IMR-90 (cell line): ENCODE results near the gene JMJD7. TPM values are rescaled to one million over a fixed set of nuclear protein-coding genes. Genes with fewer than 3 reads are reported as not detected.

ENCODE experiments used
- ATAC-seq: fragments of 200-7000 bp; cut with Tn5 transposase; 2 replicates; pipeline ENCODE4 v1.9.1; 2020; ENCODE audit warnings: low read depth, mild to moderate bottlenecking, moderate library complexity
- BruUV-seq: library from RNA; stranded (reverse); fragments of 400-500 nt; replicated peaks from 2 replicates; lab custom pipeline; 2021; lab: Mats Ljungman, UMichigan
- CTCF ChIA-PET: fragments of 300-600 bp; formaldehyde crosslinking; extraction: SDS; loops from one replicate; lab custom pipeline; 2021; ENCODE audit warnings: antibody characterized with exemption; lab: Yijun Ruan, JAX
- POLR2A ChIA-PET: fragments of 300-600 bp; sonication (Branson Sonifier 250); formaldehyde crosslinking; loops from one replicate; lab custom pipeline; 2022; ENCODE audit warnings: antibody characterized with exemption; ENCODE audit not compliant: unreplicated experiment; lab: Charles Lee
- DNase-seq: peaks from one replicate; pipeline ENCODE4 v3.0.0; 2013
- H2AFZ ChIP-seq: replicated peaks from 2 replicates; pipeline ENCODE3; 2013; ENCODE audit warnings: low read length, mild to moderate bottlenecking; ENCODE audit not compliant: poor library complexity
- H2AK5ac ChIP-seq: 2 replicates; pipeline ENCODE4 v1.6.1; 2013; ENCODE audit warnings: low read depth, low read length, inconsistent platforms
- H2AK9ac ChIP-seq: replicated peaks from 2 replicates; pipeline ENCODE3; 2013; ENCODE audit warnings: mild to moderate bottlenecking, low read depth, low read length, moderate library complexity; ENCODE audit not compliant: poor library complexity
- H2BK120ac ChIP-seq: 2 replicates; pipeline ENCODE4 v1.6.1; 2013; ENCODE audit warnings: low read depth, low read length, inconsistent platforms
- H2BK15ac ChIP-seq: 3 replicates; pipeline ENCODE4 v1.6.1; 2013; ENCODE audit warnings: low read depth, low read length, inconsistent platforms
- H2BK20ac ChIP-seq: 2 replicates; pipeline ENCODE4 v1.6.1; 2013; ENCODE audit warnings: low read depth, mild to moderate bottlenecking, inconsistent platforms, low read length, moderate library complexity
- H2BK5ac ChIP-seq: 2 replicates; pipeline ENCODE4 v1.6.1; 2013; ENCODE audit warnings: mild to moderate bottlenecking, low read depth, low read length, inconsistent platforms; ENCODE audit not compliant: poor library complexity, severe bottlenecking
- H3K14ac ChIP-seq: replicated peaks from 2 replicates; pipeline ENCODE4 v1.6.1; 2013; ENCODE audit warnings: low read depth, low read length, inconsistent platforms
- H3K18ac ChIP-seq: 2 replicates; pipeline ENCODE4 v1.6.1; 2013; ENCODE audit warnings: low read depth, low read length, control low read depth
- H3K23ac ChIP-seq: 2 replicates; pipeline ENCODE4 v1.6.1; 2013; ENCODE audit warnings: low read depth, low read length, inconsistent platforms
- H3K27ac ChIP-seq: 2 replicates; pipeline ENCODE4 v1.5.1; 2013; ENCODE audit warnings: mild to moderate bottlenecking, control low read depth, low read length; ENCODE audit not compliant: insufficient read depth
- H3K27me3 ChIP-seq: 2 replicates; pipeline ENCODE4 v1.6.1; 2013; ENCODE audit warnings: low read length; ENCODE audit not compliant: control insufficient read depth, insufficient read depth
- H3K36me3 ChIP-seq: 2 replicates; pipeline ENCODE4 v1.6.1; 2013; ENCODE audit warnings: low read length, mixed read lengths; ENCODE audit not compliant: control insufficient read depth, insufficient read depth
- H3K4ac ChIP-seq: 2 replicates; pipeline ENCODE4 v1.6.1; 2013; ENCODE audit warnings: low read depth, low read length, inconsistent platforms
- H3K4me1 ChIP-seq: 2 replicates; pipeline ENCODE4 v1.6.1; 2013; ENCODE audit warnings: low read length, mixed read lengths; ENCODE audit not compliant: control insufficient read depth, insufficient read depth
- H3K4me2 ChIP-seq: 2 replicates; pipeline ENCODE4 v1.6.1; 2013; ENCODE audit warnings: low read depth, mild to moderate bottlenecking, control low read depth, low read length, moderate library complexity
- H3K4me3 ChIP-seq: 2 replicates; pipeline ENCODE4 v1.5.1; 2013; ENCODE audit warnings: low read depth, mild to moderate bottlenecking, control low read depth, low read length, moderate library complexity; ENCODE audit not compliant: insufficient read depth
- H3K56ac ChIP-seq: 2 replicates; pipeline ENCODE4 v1.6.1; 2013; ENCODE audit warnings: low read length, inconsistent platforms; ENCODE audit not compliant: insufficient read depth; ENCODE audit errors: extremely low read depth
- H3K79me1 ChIP-seq, 2 experiments: 2 replicates each; pipeline ENCODE4 v1.6.1; 2013; ENCODE audit warnings: low read length in 2 of 2, inconsistent platforms in 1 of 2, low read depth in 1 of 2
- H3K9ac ChIP-seq: 2 replicates; pipeline ENCODE4 v1.6.1; 2013; ENCODE audit warnings: low read depth, low read length, control low read depth
- H3K9me1 ChIP-seq: 2 replicates; pipeline ENCODE4 v1.6.1; 2013; ENCODE audit warnings: low read length, inconsistent platforms; ENCODE audit not compliant: insufficient read depth
- H3K9me3 ChIP-seq: 2 replicates; pipeline ENCODE4 v1.6.1; 2013; ENCODE audit warnings: low read length; ENCODE audit not compliant: control insufficient read depth, insufficient read depth
- H4K20me1 ChIP-seq: 2 replicates; pipeline ENCODE4 v1.6.1; 2013; ENCODE audit warnings: low read length, inconsistent platforms; ENCODE audit not compliant: insufficient read depth
- H4K5ac ChIP-seq: 2 replicates; pipeline ENCODE4 v1.6.1; 2013; ENCODE audit warnings: mild to moderate bottlenecking, low read depth, low read length, control low read depth
- H4K8ac ChIP-seq, 2 experiments: 2 replicates each; pipeline ENCODE4 v1.6.1; 2013; ENCODE audit warnings: low read depth in 2 of 2, low read length in 2 of 2, control low read depth in 1 of 2, inconsistent platforms in 1 of 2
- H4K91ac ChIP-seq: 2 replicates; pipeline ENCODE4 v1.6.1; 2013; ENCODE audit warnings: low read depth, low read length, inconsistent platforms; ENCODE audit not compliant: insufficient read depth
- BHLHE40 ChIP-seq: fragments of 150-350 bp; IDR thresholded peaks from 2 replicates; pipeline ENCODE4 v1.6.1; 2016; ENCODE audit warnings: mild to moderate bottlenecking, low read depth, low read length
- CHD1 ChIP-seq: IDR thresholded peaks from 2 replicates; pipeline ENCODE4 v1.6.1; 2012; ENCODE audit warnings: low read depth, low read length, improper control_type of control experiment
- MAFK ChIP-seq: IDR thresholded peaks from 2 replicates; pipeline ENCODE4 v1.6.1; 2012; ENCODE audit warnings: low read depth, low read length, improper control_type of control experiment
- MAZ ChIP-seq: IDR thresholded peaks from 2 replicates; pipeline ENCODE4 v1.6.1; 2012; ENCODE audit warnings: low read depth, mild to moderate bottlenecking, low read length, improper control_type of control experiment, moderate library complexity, borderline replicate concordance
- MXI1 ChIP-seq: IDR thresholded peaks from 2 replicates; pipeline ENCODE4 v1.6.1; 2012; ENCODE audit warnings: low read depth, mild to moderate bottlenecking, low read length, moderate library complexity, borderline replicate concordance
- POLR2A ChIP-seq: IDR thresholded peaks from 2 replicates; pipeline ENCODE4 v1.6.1; 2012; ENCODE audit warnings: mild to moderate bottlenecking, low read depth, low read length
- RAD21 ChIP-seq: IDR thresholded peaks from 2 replicates; pipeline ENCODE4 v1.6.1; 2012; ENCODE audit warnings: low read length, improper control_type of control experiment
- RFX5 ChIP-seq: IDR thresholded peaks from 2 replicates; pipeline ENCODE4 v1.8.0; 2012; ENCODE audit warnings: low read depth, mild to moderate bottlenecking, low read length, moderate library complexity
- SMC3 ChIP-seq: fragments of 150-350 bp; IDR thresholded peaks from 2 replicates; pipeline ENCODE4 v1.6.1; 2016; ENCODE audit warnings: low read depth, mild to moderate bottlenecking, antibody characterized with exemption, low read length, moderate library complexity
- WGBS, 2 experiments: methylation state at CpG; one replicate each; pipeline versions ENCODE4 v1.1.5 to v1.1.7; 2013; ENCODE audit warnings: missing lambda C conversion rate in 2 of 2; ENCODE audit not compliant: insufficient read length in 1 of 2; ENCODE audit errors: extremely low coverage in 2 of 2; 5-methylcytosine and 5-hydroxymethylcytosine counted together
- dilution Hi-C: fragments of 300-500 bp; cut with HindIII; formaldehyde crosslinking; loops from one replicate; pipeline ENCODE4 v1.14.3; 2018; ENCODE audit warnings: low sequenced_read_pairs; ENCODE audit not compliant: unreplicated experiment
- in situ Hi-C: fragments of 300-500 bp; cut with MboI; formaldehyde crosslinking; loops from 3 replicates; pipeline ENCODE4 v1.14.3; 2019; ENCODE audit warnings: low sequenced_read_pairs, inconsistent platforms, mixed read lengths
- intact Hi-C: fragments of 100-400 bp; cut with micrococcal nuclease; formaldehyde crosslinking; loops from 2 replicates; pipeline ENCODE4 v1.10.0; 2022
- polyA plus RNA-seq, 3 experiments: library from polyadenylated mRNA; depleted of rRNA; stranded (reverse); fragments of >200 nt; gene quantifications; 2 replicates each; pipeline ENCODE4 v1.2.3, GENCODE V29; 2012; ENCODE audit warnings: low replicate concordance in 1 of 3
- total RNA-seq: library from RNA; depleted of rRNA; stranded (reverse); fragments of >200 nt; gene quantifications from 2 replicates; pipeline ENCODE4 v1.2.3, GENCODE V29; 2012
- TF ChIP-seq, protein P1 (sequence below): fragments of 150-350 bp; IDR thresholded peaks from 2 replicates; pipeline ENCODE4 v1.6.1; 2016; ENCODE audit warnings: low read depth, mild to moderate bottlenecking, low read length, moderate library complexity, borderline replicate concordance
- TF ChIP-seq, protein P2 (sequence below): conservative IDR thresholded peaks from 2 replicates; pipeline ENCODE4 v1.5.1; 2012; ENCODE audit warnings: mild to moderate bottlenecking, low read depth, low read length, improper control_type of control experiment

Gene JMJD7
- total and polyA plus RNA-seq, 2 of the 4 experiments (the other 2 are of a cell fraction) = 5.0 to 6.3 TPM

DNA sequence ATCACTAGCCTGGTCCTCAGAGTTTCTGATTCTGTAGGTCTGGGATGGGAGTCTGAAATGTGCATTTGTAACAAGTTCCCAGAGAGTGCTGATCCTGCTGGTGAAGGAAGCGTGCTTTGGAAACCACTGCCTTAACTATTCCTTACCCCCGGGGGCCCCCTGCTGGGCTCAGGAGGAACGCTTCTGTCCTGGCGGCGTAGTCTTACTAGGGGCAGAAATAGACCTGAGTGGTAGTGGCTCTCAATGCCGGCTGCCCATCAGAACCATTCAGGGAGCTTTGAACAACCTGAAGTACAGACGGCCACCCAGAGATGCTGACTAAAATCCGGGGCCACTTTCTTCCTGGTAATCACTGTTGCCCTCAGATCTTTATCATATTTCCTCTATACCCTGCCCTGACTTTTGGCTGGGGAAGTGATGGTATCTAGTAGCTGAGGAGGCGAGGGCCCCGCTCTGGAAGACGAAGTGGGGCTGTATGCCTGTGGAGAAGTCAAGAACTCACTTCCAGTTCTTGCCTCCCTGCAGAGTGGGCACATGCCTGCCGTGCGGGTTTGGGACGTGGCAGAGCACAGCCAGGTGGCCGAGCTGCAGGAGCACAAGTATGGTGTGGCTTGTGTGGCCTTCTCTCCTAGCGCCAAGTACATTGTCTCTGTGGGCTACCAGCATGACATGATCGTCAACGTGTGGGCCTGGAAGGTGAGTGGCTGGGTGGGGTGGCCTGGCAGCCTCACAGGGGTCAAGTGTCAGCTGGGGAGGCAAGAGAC, 16.3 kb upstream of the JMJD7 start:
- Histone ChIP-seq H3K4ac (no peak overlapping the region), H2AK9ac (peak overlapping the region; percentile 84), H3K9ac (no peak overlapping the region), H3K23ac (no peak overlapping the region), H2BK20ac (no peak overlapping the region), H2BK15ac (no peak overlapping the region; the same call in 2 of the 3 replicates), H2BK5ac (no peak overlapping the region), H3K56ac (no peak overlapping the region), H4K20me1 (peaks cover 10% of the 10 kb centered on the region; the same call in 1 of the 2 replicates), H3K4me1 (peaks cover 3% of the 10 kb centered on the region), H3K18ac (no peak overlapping the region), H3K27ac (no peak overlapping the region), H4K8ac (no peak overlapping the region), H3K79me1 (peaks cover 7 to 43% of the 10 kb centered on the region in 2 experiments; a peak in 2 of 4 replicates), H3K4me2 (no peak overlapping the region), H2AK5ac (peak overlapping the region; percentile 48; the same call in 1 of the 2 replicates), H3K14ac (no peak overlapping the region), H2AFZ (peak overlapping the region; percentile 46), H2BK120ac (no peak overlapping the region; the same call in 1 of the 2 replicates), H4K5ac (no peak overlapping the region), H4K91ac (no peak overlapping the region), H3K4me3 (no peak overlapping the region), H3K27me3 (no peaks in the 10 kb centered on the region), H3K36me3 (peaks cover 20% of the 10 kb centered on the region; the same call in 1 of the 2 replicates), H3K9me3 (no peaks in the 10 kb centered on the region), H3K9me1 (peaks cover 5% of the 10 kb centered on the region; the same call in 1 of the 2 replicates)
- dilution Hi-C loops (no loop called here), intact Hi-C loops (loop anchor here (1.0 to 10.0 kb wide), 5 partner anchors 37 to 347 kb away; partner anchors contain the start of gene MAPKBP1), in situ Hi-C loops (loop anchor here (5.0 kb wide), 1 partner anchor 39 kb away; the partner anchor contains the start of gene MAPKBP1)
- WGBS, 2 experiments = no CpG with 5 or more reads among the region's 18 CpGs
- CTCF ChIA-PET = interaction anchor here (0.8 to 4.5 kb wide), 4 partner anchors 34 to 301 kb away, joined by 3 to 54 read pairs (median 3); partner anchors contain the start of gene MAPKBP1
- peak; percentile 100 for ATAC-seq
- DNase-seq = peak; percentile 81
- no TSS peak for BruUV-seq
- TF ChIP-seq MXI1 = peak; percentile 65; the same call in 1 of the 2 replicates
- TF ChIP-seq, protein P1, sequence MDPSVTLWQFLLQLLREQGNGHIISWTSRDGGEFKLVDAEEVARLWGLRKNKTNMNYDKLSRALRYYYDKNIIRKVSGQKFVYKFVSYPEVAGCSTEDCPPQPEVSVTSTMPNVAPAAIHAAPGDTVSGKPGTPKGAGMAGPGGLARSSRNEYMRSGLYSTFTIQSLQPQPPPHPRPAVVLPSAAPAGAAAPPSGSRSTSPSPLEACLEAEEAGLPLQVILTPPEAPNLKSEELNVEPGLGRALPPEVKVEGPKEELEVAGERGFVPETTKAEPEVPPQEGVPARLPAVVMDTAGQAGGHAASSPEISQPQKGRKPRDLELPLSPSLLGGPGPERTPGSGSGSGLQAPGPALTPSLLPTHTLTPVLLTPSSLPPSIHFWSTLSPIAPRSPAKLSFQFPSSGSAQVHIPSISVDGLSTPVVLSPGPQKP = no peak
- TF ChIP-seq SMC3 = peak; percentile 99
- no peak; the same call in 1 of the 2 replicates for TF ChIP-seq MAZ
- TF ChIP-seq, protein P2, sequence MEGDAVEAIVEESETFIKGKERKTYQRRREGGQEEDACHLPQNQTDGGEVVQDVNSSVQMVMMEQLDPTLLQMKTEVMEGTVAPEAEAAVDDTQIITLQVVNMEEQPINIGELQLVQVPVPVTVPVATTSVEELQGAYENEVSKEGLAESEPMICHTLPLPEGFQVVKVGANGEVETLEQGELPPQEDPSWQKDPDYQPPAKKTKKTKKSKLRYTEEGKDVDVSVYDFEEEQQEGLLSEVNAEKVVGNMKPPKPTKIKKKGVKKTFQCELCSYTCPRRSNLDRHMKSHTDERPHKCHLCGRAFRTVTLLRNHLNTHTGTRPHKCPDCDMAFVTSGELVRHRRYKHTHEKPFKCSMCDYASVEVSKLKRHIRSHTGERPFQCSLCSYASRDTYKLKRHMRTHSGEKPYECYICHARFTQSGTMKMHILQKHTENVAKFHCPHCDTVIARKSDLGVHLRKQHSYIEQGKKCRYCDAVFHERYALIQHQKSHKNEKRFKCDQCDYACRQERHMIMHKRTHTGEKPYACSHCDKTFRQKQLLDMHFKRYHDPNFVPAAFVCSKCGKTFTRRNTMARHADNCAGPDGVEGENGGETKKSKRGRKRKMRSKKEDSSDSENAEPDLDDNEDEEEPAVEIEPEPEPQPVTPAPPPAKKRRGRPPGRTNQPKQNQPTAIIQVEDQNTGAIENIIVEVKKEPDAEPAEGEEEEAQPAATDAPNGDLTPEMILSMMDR = peak; percentile 97
- no peak for TF ChIP-seq BHLHE40
- peak; percentile 62 for TF ChIP-seq POLR2A
- no peak for TF ChIP-seq RFX5
- peak; percentile 14; the same call in 1 of the 2 replicates for TF ChIP-seq MAFK
- TF ChIP-seq RAD21 = peak; percentile 99
- no peak for TF ChIP-seq CHD1
- POLR2A ChIA-PET = no interaction called here
